HL-60 (cell line): ENCODE data around the gene RNF222.

Experiments used
- DNase-seq, 2 experiments: peaks; one replicate each; pipeline ENCODE4 v3.0.0-alpha.2; 2010 to 2020; ENCODE audit warnings: low read depth in 1 of 2, low spot score in 1 of 2
- H3K27ac ChIP-seq: fragments of 250-450 bp; sonication (Bioruptor Pico); replicated peaks from 2 replicates; pipeline ENCODE4 v1.5.1; 2020; ENCODE audit warnings: mild to moderate bottlenecking, moderate library complexity
- H3K27me3 ChIP-seq: fragments of 250-450 bp; sonication (Bioruptor Pico); 2 replicates; pipeline ENCODE4 v1.5.1; 2021; ENCODE audit warnings: mild to moderate bottlenecking, moderate library complexity; ENCODE audit not compliant: insufficient read depth, poor library complexity, severe bottlenecking
- H3K4me3 ChIP-seq: replicated peaks from 2 replicates; pipeline ENCODE4 v1.5.1; 2011; ENCODE audit warnings: mild to moderate bottlenecking, control low read depth, low read length; ENCODE audit not compliant: insufficient read depth
- GABPA ChIP-seq: IDR thresholded peaks from 2 replicates; pipeline ENCODE4 v1.6.1; 2012; ENCODE audit warnings: low read depth
- POLR2AphosphoS5 ChIP-seq: IDR thresholded peaks from 2 replicates; pipeline ENCODE4 v1.6.1; 2012; ENCODE audit warnings: low read depth
- SPI1 ChIP-seq: IDR thresholded peaks from 2 replicates; pipeline ENCODE4 v1.6.1; 2012; ENCODE audit warnings: low read depth, mild to moderate bottlenecking, borderline replicate concordance
- TF ChIP-seq, protein P1 (sequence below): IDR thresholded peaks from 2 replicates; pipeline ENCODE4 v1.6.1; 2012; ENCODE audit warnings: low read depth; ENCODE audit not compliant: insufficient replicate concordance
- TF ChIP-seq, protein P2 (sequence below): IDR thresholded peaks from one replicate; pipeline ENCODE4 v1.5.1; 2011; ENCODE audit warnings: low read length, control low read depth, inconsistent platforms; ENCODE audit not compliant: insufficient read depth

The RNF222 gene

DNA sequence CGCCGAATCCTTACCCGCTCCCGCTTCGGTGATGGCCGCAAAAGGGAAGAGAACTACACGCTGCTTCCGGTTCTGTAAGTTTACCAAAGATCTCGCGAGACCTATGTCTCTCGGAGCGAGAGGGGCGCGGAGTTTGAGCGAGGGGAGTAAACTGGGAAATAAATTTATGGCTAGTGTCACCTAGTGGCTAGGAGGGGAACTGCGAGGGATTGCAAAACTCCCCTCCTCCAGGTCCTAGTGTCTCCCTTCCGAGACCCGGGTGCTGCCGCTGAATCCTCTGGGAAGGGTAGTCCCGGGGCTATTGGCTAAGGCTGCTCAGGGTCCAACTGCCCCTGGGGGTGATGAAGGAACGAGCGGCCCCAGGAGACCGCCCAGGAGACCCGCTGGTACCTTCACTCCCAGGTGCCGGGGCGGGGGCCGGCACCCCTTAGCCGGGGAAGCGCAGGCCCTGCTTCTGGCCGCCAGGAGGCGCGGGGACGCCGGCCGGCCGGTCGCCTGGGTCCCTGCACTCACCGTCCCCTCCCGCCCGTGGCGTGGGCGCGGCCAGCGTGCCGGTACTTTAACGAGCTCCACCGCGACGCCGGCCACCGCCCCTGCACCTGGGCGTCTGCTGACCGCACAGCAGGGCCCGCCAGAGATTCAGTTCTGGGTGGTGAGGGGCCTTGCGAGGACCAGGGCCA, 14.3 kb downstream of the RNF222 start, which contains the start of gene RPL26:
Gene RPL26 (minus strand): TSS at position 51 of the 680 bp plus-strand sequence. CDS start 883 bp downstream, outside the sequence.
- H3K27me3 ChIP-seq: no peaks in the 10 kb centered on the region
- TF ChIP-seq, protein P1, sequence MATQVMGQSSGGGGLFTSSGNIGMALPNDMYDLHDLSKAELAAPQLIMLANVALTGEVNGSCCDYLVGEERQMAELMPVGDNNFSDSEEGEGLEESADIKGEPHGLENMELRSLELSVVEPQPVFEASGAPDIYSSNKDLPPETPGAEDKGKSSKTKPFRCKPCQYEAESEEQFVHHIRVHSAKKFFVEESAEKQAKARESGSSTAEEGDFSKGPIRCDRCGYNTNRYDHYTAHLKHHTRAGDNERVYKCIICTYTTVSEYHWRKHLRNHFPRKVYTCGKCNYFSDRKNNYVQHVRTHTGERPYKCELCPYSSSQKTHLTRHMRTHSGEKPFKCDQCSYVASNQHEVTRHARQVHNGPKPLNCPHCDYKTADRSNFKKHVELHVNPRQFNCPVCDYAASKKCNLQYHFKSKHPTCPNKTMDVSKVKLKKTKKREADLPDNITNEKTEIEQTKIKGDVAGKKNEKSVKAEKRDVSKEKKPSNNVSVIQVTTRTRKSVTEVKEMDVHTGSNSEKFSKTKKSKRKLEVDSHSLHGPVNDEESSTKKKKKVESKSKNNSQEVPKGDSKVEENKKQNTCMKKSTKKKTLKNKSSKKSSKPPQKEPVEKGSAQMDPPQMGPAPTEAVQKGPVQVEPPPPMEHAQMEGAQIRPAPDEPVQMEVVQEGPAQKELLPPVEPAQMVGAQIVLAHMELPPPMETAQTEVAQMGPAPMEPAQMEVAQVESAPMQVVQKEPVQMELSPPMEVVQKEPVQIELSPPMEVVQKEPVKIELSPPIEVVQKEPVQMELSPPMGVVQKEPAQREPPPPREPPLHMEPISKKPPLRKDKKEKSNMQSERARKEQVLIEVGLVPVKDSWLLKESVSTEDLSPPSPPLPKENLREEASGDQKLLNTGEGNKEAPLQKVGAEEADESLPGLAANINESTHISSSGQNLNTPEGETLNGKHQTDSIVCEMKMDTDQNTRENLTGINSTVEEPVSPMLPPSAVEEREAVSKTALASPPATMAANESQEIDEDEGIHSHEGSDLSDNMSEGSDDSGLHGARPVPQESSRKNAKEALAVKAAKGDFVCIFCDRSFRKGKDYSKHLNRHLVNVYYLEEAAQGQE: no peak
- TF ChIP-seq SPI1 (peak; percentile 29; the same call in 1 of the 2 replicates), POLR2AphosphoS5 (peak; percentile 84; the same call in 1 of the 2 replicates), GABPA (0 out of 2 replicates have a peak, but pooled peaks have one; percentile 28)
- TF ChIP-seq, protein P2, sequence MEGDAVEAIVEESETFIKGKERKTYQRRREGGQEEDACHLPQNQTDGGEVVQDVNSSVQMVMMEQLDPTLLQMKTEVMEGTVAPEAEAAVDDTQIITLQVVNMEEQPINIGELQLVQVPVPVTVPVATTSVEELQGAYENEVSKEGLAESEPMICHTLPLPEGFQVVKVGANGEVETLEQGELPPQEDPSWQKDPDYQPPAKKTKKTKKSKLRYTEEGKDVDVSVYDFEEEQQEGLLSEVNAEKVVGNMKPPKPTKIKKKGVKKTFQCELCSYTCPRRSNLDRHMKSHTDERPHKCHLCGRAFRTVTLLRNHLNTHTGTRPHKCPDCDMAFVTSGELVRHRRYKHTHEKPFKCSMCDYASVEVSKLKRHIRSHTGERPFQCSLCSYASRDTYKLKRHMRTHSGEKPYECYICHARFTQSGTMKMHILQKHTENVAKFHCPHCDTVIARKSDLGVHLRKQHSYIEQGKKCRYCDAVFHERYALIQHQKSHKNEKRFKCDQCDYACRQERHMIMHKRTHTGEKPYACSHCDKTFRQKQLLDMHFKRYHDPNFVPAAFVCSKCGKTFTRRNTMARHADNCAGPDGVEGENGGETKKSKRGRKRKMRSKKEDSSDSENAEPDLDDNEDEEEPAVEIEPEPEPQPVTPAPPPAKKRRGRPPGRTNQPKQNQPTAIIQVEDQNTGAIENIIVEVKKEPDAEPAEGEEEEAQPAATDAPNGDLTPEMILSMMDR: peak; percentile 80
- DNase-seq: peak; percentile 87 to 93
- peak within 1 kb of the TSS; percentile 89 for H3K27ac ChIP-seq
- H3K4me3 ChIP-seq: peak within 1 kb of the TSS; percentile 62

DNA sequence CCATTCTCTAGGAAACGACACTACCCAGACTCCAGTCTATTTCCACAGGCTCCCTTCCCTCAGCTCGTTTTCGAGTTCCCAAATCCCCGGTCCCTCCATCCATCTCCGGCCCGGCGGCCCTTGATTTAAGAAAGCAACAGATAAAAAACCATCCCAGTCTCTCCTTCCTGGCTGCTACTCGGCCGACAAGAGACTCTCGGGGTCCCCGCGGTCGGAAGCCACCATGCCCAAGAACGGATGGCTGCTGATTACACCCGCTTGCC, 14.8 kb downstream of the RNF222 start:
- TF ChIP-seq, protein P2: no peak
- TF ChIP-seq, protein P1: peak; percentile 74
- TF ChIP-seq SPI1: no peak
- TF ChIP-seq POLR2AphosphoS5: no peak
- Histone ChIP-seq H3K4me3 (peak overlapping the region; percentile 62), H3K27me3 (no peaks in the 10 kb centered on the region), H3K27ac (peak overlapping the region; percentile 89)
- no peak for DNase-seq

DNA sequence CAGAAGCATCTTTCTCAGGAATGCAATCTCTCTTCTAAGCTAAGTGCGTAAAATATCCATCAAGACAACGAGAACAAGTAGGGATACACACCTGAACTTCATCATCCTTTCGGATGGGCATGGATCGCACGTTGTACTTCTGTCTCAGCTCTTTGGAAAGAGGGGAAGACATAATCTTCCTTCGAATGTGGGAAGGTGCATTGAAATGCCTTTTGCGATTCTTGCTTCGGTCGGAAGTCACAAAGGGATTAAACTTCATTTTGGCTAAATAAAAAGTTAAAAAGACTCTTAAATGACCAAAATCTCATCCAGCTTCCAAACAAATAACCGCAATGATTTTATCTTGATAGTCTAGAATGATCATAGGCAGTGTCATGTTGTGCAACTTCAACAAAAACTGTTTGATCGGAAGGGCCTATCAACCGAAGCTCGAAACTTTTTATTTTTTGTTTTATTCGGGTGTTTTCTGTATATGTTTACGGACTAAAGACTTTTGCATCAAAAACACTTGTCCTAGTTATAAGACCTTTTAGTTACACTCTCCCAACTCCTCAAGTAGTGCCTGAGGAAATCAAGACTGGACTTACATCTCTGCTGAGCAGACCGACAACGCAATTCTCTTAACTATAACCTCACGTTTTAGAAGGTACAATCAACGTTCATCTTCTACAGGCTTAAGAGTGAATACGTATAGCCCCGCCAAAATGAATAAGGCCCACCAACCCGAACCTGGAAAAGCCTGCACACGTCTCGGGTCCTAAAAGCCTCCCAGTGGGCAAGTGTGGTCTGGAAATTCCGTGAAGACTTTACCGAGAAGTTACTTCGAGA, 15.4 kb downstream of the RNF222 start:
- Histone ChIP-seq H3K4me3 (peak overlapping the region; percentile 62), H3K27ac (peak overlapping the region; percentile 89), H3K27me3 (no peaks in the 10 kb centered on the region)
- no peak for DNase-seq
- TF ChIP-seq, protein P1: no peak
- TF ChIP-seq, protein P2: no peak
- TF ChIP-seq GABPA (no peak), SPI1 (no peak), POLR2AphosphoS5 (no peak)
